ENCODE measurements around the gene VDR.
A peak's percentile ranks its signal among the peaks of the same experiment; 100 is the strongest.

VDR gene

DNA sequence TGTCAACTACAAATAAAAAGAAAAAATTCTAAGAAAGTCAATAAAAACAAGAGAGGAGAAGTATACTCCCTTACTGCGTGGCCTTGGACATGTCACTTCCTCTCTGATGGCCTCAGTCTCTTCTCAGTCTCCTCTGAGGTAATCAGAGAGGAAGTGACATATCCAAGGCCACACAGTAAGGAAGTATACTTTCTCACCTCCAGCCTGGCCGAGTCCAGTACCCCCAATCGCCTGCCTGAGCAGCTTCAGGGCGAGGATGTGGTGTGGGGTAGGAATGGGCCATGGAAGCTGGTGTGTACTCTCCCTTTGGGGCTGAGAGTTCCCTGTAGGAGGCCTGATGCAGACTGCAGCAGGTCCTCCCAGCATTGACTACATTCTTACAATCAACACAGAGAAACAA is 15.8 kb downstream of the VDR start:
- DNase-seq = no peak

- DNase-seq = no peak
Observed at GRCh38 chr12:47888153-47888819, 16.5 kb downstream of the VDR start.

DNA sequence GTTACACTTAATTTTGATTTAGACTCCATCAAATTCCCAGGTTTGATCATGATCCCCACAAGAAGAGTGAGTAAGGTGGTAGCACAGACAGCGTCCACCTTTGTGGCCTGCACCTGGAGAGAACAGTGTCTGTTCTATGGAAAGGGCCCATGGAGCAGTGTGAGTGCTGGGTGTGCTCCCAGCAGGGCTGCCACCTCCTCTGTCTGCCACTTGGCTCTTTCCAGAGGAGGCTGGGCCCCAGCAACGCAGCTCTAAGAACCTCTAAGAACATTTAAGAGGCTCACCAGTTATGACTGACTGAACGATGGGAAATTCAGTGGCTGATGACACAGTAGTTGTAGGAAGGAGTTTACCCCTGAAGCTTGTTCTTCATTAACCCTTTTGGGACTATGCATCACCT is 17.3 kb downstream of the VDR start:
- DNase-seq = no peak

GRCh38 chr12:47886510-47887240 is 18.1 kb downstream of the VDR start:
- no peak for DNase-seq

GRCh38 chr12:47885566-47885965 is 19.2 kb downstream of the VDR start:
- DNase-seq = no peak

DNA sequence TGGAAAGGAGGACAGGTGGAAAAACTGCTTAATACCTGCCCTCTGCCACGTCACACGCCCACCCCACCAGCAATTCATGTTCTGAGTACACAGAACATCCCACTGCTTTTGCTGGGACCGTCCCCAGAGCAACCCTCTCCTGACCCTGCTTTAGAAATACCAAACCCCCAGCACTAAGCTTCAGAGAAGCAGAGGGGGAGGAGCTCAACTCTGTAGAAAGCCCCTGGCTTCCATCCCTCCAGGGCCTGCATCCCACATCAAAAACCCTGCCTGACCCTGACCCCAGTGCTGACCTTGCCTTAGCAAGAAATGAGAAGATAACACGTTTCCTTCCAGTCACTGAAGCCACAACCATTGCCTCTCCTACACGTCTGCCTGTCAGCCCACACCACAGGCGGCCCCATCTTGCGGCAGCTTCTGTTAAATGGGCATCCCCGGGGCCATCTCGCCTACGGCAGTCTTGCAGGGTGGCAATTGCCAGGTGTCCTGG is 19.7 kb downstream of the VDR start:
- DNase-seq = no peak

DNA sequence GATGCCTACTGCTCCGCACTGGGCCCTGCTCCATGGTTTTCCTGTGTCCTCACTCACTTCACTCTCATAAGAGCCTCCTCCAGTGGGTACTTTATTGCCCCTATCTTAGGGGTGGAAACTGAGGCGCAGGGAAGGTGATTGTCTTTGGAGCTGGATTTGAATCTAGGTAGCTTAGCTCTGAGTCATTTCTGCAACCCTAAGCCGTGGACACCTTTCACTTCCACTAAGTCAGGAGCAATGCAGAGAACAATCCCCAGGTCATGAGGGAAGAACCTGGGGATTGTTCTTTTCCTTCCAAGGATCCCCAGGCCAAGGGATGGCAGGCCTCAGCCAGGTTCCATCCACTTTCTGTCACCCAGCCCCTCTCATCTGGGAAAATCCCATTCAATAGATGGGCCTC is 20.3 kb downstream of the VDR start:
- DNase-seq = no peak

- no peak for DNase-seq
Observed at GRCh38 chr12:47883663-47884195, 21.1 kb downstream of the VDR start.

DNA sequence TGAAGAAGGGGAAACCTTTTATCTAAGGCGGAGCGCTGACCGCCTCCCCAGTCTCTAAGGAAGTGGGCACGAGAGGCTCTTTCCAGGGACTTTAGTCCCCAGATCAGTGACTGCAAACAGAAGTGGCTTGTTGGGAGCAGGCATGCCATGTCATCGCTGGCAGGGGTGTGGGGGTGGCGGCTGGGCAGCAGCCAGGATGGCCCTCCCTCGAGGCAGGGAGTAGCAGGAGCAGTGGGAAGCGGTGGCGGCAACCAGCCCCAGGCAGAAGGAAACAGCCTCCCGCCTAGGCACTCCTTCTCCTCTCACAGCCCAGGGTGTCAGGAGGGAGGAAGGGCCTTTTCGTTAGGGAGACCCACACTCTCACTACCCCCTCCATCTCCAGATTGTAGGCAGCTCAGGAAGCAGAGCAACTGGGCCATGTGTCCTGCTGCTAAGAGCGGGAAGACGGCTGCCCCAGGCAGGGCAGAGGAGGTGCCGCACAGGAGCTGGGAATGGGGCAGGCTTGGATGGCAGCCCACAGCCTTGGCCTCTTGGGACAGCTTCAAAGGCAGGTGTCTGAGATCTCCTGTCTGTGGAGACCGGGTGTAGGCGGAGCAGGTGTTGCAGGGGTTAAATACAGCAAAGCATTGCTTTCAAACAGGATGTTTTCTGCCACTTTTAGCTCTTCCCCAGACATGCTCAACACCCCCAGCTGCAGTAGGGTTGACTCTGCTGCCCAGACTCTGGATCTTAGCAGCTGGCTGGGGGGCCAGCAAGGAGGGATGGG is 21.8 kb downstream of the VDR start:
- no peak for DNase-seq

DNA sequence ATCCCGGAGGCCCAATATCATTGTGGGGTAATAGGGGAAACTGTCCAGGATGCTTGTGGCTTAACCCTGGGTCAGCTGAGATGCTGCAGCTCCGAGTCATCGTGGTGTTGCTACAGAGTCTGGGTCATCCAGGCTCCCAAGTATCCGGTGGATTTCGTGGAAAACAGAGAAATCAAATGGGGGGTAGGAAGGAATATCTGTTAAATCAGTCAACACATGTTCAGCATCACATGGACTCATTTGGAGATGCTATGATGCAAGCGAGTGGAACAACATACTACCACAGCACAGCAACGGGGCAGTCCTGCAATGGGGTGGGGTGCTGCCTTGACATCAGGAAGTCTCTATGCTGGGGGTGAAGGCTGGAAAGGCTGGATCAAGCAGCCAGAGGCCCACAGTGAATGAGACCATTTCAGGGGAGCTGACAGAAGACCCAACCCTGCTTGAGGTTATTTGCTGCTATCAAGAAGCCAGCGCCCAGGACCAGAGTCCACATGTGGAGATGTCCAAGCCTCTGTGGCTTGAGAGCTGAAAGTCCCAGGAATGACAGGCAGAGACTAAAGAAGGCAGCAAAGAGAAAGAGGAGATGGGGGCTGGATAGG is 22.9 kb downstream of the VDR start:
- DNase-seq = no peak

GRCh38 chr12:47881051-47881450 is 23.7 kb downstream of the VDR start:
- DNase-seq = no peak

GRCh38 chr12:47878918-47879481 is 25.8 kb downstream of the VDR start:
- DNase-seq = no peak

DNA sequence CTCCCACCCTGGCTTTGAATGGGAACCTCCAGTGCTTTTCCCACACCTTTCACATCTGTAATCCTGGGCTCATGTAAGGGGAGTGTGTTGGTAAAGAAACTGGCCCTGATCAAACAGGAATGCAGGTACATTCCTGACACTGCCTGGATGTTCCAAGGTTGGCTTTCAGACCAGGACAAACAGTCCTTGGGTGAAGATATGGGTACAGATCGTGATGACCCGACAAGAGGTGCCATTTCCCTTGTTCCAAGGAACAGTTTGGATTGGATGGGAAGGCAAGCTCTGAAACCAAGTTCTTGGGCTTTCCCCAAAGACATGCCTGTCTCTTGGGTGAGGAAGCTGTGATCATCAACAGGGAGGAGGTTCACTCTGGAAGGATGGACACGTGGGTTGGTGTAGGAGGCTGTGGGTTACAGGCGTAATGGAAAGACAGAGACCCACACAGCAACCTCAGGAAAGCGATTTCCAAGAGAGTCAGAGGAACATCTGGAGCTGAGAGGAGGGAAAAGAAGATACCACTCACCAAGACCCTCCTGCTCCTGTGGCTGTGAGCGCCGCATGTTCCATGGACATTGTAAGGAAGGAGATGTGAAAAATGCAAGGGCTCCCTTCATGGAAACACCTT is 26.4 kb downstream of the VDR start:
- no peak for DNase-seq

GRCh38 chr12:47877081-47877480 is 27.7 kb downstream of the VDR start:
- DNase-seq = no peak

GRCh38 chr12:47876440-47876960 is 28.3 kb downstream of the VDR start:
- DNase-seq = no peak

DNA sequence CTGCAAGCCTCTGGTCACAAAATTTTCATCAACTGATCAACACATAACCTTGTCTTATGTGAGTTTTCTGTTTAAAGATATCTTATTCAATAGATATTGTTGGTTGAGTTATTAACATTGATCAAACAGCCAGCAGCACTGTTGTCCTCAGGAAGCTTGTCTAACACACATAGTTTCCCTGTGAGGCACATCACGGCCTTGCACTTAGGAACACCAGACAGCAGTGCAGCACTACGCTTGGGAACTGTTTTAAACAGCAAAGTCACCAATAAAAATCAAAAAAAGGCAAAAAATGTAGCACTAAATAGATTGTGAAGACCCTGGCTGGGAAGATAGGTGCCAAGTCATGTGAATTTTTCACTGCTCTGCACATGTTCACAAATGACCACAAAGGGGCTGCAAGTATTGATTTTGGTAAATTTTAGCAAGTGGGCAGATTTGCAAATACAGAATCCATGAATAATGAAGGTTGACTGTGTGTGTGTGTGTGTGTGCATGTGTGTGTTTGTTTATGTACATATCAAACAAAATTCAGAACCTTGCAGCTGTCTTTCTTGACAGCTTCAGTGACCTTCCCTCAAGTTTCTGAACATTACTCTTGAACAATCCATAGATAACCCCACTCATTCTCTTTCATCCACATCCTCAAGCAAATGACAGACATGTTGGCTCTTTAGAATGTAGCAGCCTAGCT is 28.9 kb downstream of the VDR start:
- DNase-seq = no peak

DNA sequence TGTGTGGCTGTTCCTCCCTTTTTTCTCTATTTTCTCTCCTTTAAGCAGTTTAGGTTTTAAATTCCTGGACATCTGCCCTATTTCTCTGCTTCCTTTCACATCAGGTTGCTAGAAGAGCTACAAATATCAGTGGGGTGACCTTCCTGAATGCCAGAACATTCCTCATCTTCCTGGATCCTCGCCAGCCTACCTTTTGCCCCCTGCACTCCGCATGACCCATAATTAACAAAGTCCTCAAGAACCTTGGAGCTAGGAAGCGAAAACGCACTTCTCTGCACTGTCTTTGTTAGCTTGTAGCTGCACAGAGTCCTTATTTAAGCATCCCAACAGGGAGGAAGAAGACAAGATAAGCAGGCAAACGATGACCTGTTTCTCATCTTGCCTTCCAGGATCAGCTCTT is 30.5 kb downstream of the VDR start:
- DNase-seq = no peak

DNA sequence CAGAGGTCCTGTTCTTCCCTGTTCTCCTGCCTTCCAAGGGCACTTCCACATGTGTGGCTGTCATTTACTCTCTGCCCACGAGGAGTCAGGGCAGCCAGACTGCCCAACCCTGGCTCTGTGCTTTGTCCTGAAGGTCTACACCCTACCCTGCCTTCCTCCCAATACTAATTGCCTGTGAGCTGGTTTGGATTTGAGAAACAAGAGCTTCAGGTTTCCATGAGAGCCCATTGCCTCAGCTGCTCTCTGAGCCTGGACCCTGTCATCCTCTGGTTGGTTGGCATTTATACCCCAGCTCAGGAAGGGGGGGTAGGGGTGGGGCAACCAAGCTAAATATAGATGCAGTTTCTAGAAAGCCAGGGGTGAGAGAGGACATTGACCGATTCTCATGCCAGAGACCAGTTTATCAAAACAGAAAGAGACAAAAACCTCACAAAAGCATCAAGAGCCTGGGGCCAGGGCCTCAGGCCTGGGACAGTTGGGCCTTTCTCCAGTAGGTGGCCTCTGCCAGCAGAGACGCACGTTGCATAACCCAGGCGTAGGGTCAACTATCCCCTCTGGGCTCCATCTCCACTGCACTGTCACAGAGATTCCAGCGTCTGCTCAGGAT is 34.5 kb downstream of the VDR start:
- DNase-seq = peak; percentile 34

- no peak for DNase-seq
Observed at GRCh38 chr12:47868552-47869031, 36.2 kb downstream of the VDR start.

- no peak for DNase-seq
Observed at GRCh38 chr12:47868041-47868440, 36.8 kb downstream of the VDR start.

DNA sequence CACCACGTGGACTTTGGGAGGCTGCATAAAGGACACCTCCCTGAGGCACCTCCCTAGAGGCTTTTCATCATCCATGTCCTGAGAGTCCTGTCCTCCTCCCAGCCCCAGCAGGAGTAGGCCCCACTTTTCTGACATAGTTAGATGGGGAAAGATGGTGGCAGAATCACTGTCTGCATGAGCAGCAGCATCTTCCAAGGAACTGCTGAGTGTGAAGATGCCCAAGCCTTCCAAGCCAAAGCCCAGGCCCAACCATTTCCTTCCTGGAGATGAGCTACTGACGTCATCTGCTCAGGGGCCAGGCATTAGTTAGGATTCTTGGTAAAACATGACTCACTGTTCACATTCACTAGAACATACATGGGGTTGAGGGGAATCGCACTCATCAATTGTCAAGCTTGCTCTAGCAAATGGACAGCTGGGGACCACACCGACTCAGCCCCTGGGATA is 37.3 kb downstream of the VDR start:
- DNase-seq = no peak
